Eye (tissue), 1 donor: ENCODE measurements around the gene SRPX2.

Experiments used
- DNase-seq: peaks from one replicate; pipeline ENCODE4 v3.0.0-alpha.2; 2015

The SRPX2 gene, protein sequence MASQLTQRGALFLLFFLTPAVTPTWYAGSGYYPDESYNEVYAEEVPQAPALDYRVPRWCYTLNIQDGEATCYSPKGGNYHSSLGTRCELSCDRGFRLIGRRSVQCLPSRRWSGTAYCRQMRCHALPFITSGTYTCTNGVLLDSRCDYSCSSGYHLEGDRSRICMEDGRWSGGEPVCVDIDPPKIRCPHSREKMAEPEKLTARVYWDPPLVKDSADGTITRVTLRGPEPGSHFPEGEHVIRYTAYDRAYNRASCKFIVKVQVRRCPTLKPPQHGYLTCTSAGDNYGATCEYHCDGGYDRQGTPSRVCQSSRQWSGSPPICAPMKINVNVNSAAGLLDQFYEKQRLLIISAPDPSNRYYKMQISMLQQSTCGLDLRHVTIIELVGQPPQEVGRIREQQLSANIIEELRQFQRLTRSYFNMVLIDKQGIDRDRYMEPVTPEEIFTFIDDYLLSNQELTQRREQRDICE

DNA sequence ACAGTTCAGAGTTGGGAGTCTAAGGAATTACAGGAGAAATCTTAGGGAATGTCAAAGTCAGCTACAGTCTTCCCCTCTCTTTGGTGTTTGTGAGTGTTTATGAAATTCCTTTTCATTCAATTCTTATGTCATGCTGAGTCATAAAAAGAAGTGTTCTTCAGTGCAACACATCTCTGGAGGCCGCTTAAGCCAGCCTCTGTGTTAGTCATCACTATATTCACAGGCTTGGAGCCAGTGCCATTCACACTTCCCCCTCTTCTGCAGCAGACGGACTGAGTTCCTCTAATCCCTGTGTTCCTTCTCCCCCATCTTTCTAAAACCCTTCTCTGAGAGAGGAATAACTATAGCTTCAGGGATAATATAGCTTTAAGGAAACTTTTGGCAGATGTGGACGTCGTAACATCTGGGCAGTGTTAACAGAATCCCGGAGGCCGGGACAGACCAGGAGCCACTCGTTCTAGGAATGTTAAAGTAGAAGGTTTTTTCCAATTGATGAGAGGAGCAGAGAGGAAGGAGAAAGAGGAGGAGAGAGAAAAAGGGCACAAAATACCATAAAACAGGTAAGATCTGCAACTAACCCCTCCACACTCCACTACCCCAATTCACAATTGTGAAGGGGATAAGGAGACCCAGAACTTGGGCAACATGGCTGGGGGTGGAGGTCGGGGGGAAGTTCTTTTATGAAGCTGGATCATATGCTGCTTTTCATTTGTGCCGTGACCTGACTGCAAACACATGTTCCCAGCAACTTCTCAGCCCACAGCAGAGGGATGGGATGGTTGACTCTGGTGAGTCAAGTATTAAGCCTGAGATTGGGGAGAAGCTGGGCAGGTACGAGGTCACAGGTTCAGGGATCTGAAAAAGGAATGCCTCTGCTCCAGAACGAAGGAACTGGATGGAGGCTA, at the start of gene SRPX2:
Gene SRPX2 (plus strand): TSS at position 244 of the 905 bp plus-strand sequence. CDS start 2,124 bp downstream, outside the sequence.
- DNase-seq, result peak; percentile 29

DNA sequence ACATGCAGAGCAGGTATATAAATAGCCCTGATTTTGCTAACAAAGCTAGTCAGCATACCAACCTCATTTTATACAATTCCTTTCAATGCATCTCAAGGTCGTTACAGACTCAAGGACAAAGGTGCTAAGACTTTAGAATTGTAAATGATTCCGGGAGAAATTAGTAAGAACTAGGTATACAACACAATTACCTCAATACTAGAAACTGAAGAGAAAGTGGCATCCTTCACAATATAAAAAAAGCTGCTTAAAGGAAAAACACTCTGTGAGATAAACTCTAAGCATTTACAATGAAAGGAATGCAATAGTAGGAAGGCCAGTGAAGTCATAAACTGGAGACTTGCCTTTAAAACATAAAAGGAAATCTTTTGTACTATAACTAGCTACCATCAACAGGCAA, 47.4 kb upstream of the SRPX2 start:
- no peak for DNase-seq

DNA sequence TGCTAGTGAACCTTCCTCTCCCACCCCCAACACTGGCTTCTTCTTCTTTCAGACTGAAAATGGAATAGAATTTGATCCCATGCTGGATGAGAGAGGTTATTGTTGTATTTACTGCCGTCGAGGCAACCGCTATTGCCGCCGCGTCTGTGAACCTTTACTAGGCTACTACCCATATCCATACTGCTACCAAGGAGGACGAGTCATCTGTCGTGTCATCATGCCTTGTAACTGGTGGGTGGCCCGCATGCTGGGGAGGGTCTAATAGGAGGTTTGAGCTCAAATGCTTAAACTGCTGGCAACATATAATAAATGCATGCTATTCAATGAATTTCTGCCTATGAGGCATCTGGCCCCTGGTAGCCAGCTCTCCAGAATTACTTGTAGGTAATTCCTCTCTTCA, 44.5 kb upstream of the SRPX2 start:
- DNase-seq, result no peak

- DNase-seq, result no peak
These were observed 43.7 kb upstream of the SRPX2 start for GRCh38 chrX:100600340-100600739.

- DNase-seq, result no peak
These were observed 43.2 kb upstream of the SRPX2 start for GRCh38 chrX:100600758-100601157.

- no peak for DNase-seq
These were observed 37.2 kb upstream of the SRPX2 start for GRCh38 chrX:100606753-100607152.

DNA sequence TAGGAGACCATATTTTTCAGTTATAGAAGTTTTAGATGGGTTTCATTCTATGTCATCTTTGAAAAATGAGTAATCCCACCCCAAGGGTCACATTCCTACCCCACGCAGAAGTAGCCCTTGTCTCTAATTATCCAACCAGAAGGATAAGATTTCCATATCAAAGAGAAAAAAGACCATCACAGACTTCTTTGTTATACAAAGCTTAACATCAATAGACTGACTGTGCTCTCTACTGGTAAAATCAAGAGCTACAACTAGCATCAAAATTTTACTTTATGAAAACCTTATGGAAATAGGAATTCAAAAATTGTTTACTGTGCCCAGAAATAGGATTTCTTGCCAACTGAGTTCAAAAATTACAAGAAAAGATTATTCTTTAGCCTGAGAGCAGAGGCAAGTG, 34.4 kb upstream of the SRPX2 start:
- no peak for DNase-seq

DNA sequence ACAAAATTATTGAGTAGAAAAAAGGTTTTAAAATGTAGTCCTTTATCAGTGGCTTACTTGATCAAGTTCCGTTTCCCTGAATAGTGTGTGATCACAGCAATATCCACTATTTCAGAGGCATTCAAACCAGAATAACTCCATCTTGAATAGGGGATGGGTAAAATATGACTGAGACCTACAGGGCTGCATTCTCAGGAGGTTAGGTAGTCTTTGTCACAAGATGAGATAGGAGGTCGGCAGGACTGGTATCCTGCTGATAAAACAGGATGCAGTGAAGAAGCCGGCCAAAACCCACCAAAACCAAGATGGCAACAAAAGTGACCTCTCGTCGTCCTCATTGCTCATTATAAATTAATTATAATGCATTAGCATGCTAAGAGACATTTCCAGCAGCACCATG, 32.0 kb upstream of the SRPX2 start:
- DNase-seq, result no peak

- peak; percentile 30 for DNase-seq
These were observed 29.0 kb upstream of the SRPX2 start for GRCh38 chrX:100615005-100615404.

DNA sequence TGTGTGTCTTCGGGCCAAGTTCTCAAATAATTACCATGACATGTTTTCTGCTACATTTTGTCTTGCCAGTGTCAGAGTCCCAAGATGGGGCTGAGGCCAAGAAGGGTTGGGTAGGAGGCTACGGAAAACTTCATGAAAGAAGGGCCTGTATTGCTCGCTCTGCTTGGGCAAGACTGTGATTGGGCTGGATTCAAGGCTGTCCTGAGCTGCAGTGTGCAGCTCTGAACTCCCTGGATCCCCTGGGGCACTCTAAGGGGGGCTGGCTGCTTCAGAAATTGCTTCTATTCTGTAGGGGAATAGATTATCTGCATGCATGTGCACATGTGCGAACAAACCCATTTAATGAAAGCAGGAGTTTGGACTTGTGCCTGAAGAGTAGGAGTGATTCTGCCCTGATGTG, 21.0 kb upstream of the SRPX2 start:
- no peak for DNase-seq

GRCh38 chrX:100625985-100626491, 18.0 kb upstream of the SRPX2 start:
- DNase-seq, result no peak

DNA sequence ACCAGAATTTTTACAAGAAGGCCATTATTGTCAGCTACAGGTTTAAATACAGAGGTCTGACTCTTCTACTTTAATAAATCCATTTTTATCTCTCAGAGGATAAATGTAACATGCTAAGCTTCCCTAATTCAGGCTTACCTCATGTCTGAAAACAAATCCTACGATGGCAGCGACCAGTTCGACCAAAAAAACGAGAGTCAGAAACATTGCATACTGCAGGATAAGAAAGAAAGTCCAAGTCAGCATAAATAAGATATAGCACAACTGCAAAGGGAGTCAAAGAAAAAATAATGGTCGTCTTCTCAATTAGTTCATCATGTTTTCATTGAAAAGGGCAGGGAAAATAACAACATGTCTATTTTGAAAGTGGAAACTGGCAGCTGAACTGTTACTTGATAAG, 9.0 kb upstream of the SRPX2 start:
- DNase-seq, result no peak

- no peak for DNase-seq
These were observed 8.0 kb upstream of the SRPX2 start for GRCh38 chrX:100635989-100636320.

DNA sequence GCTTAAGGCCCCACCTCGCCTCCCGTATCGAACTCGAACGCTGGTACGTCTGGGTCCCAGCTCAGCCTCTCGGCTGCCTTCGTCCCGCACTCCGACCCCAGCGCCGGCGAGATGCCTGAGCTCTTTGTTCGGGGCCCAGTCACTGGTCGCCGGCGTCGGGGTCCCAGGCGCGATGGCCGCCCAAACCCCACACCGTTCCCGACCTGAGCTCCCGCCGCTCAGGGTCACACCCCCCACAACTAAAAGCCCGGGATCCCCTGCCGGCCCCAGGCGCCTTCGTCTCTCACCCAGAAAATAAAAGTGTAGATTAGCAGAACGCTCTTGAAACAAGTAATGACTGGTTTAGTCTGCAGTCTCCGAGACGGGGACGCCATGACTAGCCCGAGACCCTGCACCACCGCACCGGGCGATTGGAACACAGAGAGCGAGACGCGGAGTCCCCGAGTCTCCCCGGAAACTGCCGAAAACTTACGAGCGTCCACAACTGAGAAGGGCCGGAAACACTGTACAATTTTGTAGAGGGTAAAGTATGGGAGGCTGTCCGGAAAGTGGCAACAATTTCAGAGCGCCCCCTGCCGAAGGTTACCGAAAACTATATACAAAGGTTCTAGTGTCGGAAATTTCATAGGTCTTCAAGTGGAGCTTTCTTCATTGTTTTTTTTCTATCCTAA, 7.5 kb upstream of the SRPX2 start, which contains the start of gene TSPAN6:
Gene TSPAN6 (minus strand): TSS at position 486 of the 671 bp plus-strand sequence. CDS start 112 bp downstream, at position 374.
- peak; percentile 95 for DNase-seq

DNA sequence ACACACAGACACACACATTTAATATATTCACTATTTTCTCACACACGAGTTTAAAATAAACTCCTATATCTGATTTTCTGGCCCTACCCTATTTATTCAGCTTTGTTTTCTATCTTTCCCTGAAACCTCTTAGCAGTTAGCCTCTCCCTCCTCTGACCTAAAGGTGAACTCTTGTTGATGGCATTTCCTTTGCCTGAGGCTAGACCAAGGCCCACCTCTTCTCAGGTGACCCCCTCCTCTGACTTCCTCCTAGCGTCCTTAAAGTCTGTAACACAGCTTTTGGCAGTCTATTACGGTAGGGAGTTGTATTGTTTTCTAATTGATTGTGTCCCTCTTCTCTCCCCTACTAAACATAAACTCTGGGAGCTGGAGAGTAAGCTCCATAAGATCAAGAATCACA, 1.7 kb upstream of the SRPX2 start:
- no peak for DNase-seq

GRCh38 chrX:100643212-100643611, 787 bp upstream of the SRPX2 start:
- DNase-seq, result no peak

DNA sequence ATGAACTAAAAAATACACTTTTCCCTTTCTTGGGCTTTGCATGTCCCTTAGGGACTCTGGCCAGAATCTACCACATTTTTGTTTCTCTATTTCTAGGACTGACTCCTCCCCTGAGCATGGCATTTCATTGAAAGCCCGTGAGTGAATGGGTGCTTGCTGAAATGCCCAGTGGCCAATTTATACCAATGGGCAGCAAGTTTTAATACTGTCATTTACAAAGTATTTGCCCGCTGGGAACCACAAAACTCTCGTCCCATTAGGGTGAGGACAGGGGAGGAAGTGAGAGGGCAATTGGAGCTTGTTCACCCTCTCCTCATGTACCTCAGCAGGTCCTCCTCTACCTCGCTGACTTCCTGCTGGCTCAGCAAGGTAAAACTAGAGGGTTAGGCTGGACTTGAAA, 1.1 kb downstream of the SRPX2 start:
- no peak for DNase-seq

DNA sequence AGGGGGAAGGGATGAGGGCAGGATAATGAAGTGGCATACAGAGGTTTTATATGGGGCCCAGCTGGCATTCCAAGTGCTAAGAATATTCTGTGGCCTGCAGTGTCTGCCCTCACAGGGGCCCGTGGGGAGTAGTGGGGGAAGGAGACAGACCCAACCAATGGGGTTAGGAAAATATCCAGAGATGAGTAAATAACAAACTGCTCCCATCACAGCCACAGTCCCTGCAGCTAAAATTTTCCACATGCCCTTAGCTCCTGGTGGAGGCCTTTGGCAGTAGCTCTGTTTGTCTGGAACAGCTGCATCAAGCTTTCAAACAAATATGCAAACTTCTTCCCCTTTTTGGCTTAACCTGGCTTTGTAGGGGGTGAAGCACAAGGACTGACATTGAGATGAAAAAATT, 3.1 kb downstream of the SRPX2 start:
- no peak for DNase-seq

- no peak for DNase-seq
These were observed 3.7 kb downstream of the SRPX2 start for GRCh38 chrX:100647739-100648138.

DNA sequence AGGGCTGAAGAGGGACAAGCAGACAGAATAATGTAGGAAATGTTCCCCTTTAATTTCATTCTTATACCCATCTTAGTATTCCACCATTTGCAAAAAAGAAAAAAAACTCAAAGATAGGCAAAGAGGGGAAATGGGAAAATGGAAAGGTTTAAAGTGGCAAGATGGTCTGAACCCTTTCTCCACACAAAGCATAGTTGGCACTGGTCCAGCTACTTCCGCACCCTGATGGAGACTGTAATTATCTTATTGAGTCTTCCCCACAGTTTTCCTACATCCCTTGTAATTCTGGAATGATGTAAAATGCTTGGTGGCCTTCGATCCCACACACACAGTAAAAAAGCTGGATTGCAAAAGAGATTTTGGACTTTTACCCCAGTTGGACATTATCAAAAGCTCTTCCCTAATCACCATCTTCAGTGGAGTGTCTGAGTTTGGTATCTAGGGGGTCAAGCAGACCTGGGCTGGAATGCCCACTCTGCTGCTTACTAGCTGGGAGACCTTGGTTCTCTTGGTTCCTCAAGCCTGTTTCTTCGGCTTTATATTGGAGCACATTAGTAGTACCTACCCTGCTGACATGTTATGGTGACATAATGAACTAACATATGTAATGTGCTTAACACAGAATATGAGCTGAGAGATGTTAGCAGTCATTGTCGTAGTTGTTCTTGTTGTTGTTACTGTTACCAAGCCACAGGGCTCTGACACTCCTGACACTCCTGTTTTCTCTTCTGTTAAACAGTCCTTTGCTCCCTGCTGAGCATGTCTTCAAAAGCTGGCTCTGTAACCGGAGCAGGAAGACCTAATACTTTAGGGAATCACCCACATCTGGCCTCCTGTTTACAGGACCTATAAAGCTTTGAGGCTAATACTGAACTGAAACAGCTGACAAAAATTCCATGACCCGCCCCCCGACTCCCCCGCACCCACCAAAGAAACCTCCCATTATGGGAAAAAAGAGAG, 4.7 kb downstream of the SRPX2 start:
- peak; percentile 43 for DNase-seq

GRCh38 chrX:100649550-100650356, 5.8 kb downstream of the SRPX2 start:
- DNase-seq, result peak; percentile 22
